Uterus (tissue), 4 donors: Measurements from ENCODE around the gene COA8. TPM values are rescaled to one million over a fixed set of nuclear protein-coding genes. Genes with fewer than 3 reads are reported as not detected.

Source experiments
- DNase-seq, 2 donors: peaks; one replicate each; pipeline ENCODE4 v3.0.0-alpha.2; 2019 to 2020
- H3K27ac ChIP-seq, 2 donors: fragments of 200-600 bp; sonication (generic); 1 replicate in 1 of 2; 2 replicates in 1 of 2; pipeline ENCODE4 v1.5.1; 2016 to 2018
- H3K27me3 ChIP-seq, 2 donors: fragments of 200-600 bp; sonication (generic); one replicate each; pipeline ENCODE4 v1.5.1; 2018 to 2019; ENCODE audit warnings: control low read depth in 1 of 2
- H3K36me3 ChIP-seq, 2 donors: fragments of 200-600 bp; sonication (generic); one replicate each; pipeline ENCODE4 v1.5.1; 2019; ENCODE audit warnings: control low read depth in 1 of 2
- H3K4me1 ChIP-seq, 2 donors: fragments of 200-600 bp; sonication (generic); one replicate each; pipeline ENCODE4 v1.5.1; 2018 to 2019; ENCODE audit warnings: control low read depth in 1 of 2
- H3K4me3 ChIP-seq, 2 donors: fragments of 200-600 bp; sonication (generic); 1 replicate in 1 of 2; 2 replicates in 1 of 2; pipeline ENCODE4 v1.5.1; 2018 to 2019; ENCODE audit warnings: mild to moderate bottlenecking in 1 of 2
- H3K9me3 ChIP-seq, 2 donors: fragments of 200-600 bp; sonication (generic); one replicate each; pipeline ENCODE4 v1.5.1; 2019; ENCODE audit warnings: control low read depth in 1 of 2
- CTCF ChIP-seq, 4 experiments: fragments of 200-600 bp in 2 of 4; fragments of 450-650 bp in 2 of 4; sonication (generic) in 2 of 4; IDR thresholded peaks; one replicate each; pipeline ENCODE4 v1.5.1; 2016 to 2019; ENCODE audit warnings: antibody characterized with exemption in 4 of 4, mild to moderate bottlenecking in 2 of 4, moderate library complexity in 1 of 4
- POLR2A ChIP-seq, 2 donors: fragments of 450-650 bp; IDR thresholded peaks; one replicate each; pipeline ENCODE4 v1.6.1; 2016; ENCODE audit warnings: antibody characterized with exemption in 2 of 2, mild to moderate bottlenecking in 1 of 2, moderate library complexity in 1 of 2
- intact Hi-C: fragments of 100-400 bp; cut with DNase I; formaldehyde crosslinking; loops from one replicate; pipeline ENCODE4 v1.15.1; 2023; ENCODE audit warnings: low total_unique reads
- total RNA-seq, 4 donors: library from RNA; depleted of rRNA in 3 of 4; stranded (reverse); fragments of >200 nt in 3 of 4; gene quantifications; one replicate each; pipeline versions ENCODE4 v1.1.0 to v1.2.4, GENCODE V29; 2014 to 2023
- donor health status: DM: yes; HTN: yes; CAD: no.

The COA8 gene
- total RNA-seq, 4 donors from 2014 or later, result 26.9 to 51.5 (median 31.6) TPM; not detected in 1

DNA sequence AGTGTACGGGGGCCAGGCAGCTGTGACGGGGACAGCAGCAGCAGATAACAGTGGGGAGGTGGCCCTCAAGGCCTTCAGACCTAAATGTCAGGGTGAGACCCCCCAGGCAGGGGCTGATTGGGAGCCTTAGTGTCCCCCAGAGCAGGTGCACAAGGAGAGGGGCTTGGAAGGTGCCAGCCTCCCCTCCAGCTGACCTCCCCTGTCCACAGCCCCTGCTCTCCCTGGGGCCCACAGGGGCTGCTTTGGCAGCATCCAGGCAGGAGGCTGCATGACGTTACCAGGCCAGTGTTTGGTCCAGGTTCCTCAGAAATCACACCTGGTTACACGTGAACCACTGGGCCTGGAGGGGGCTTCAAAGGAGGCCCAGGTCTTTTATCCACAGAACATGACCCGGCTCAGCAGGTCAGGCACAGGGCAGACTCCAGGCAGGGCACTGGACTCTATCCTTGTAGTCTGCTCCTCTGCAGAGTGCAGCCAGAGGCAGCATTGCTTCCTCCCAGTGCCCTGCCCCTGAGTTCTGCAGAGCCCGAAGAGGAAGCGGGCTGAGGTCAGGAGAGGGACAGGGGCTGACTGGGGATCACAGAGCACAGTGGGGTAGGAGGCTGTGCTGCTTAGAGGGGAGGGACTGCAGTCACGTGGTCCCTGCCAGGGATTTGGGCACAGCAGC lies 36.4 kb upstream of the COA8 start:
- Histone ChIP-seq H3K4me1 (peaks cover 0 to 27% of the 10 kb centered on the region in 2 donors), H3K27me3 (no peaks in the 10 kb centered on the region), H3K27ac (peak overlapping the region in 1 of 2 donors; percentile 88), H3K36me3 (no peaks in the 10 kb centered on the region), H3K4me3 (no peak overlapping the region), H3K9me3 (no peaks in the 10 kb centered on the region)
- no peak for DNase-seq
- intact Hi-C loops, result no loop called here
- TF ChIP-seq CTCF (IDR thresholded peaks at IDR 0.05) (no peak), POLR2A (IDR thresholded peaks at IDR 0.05) (no peak)

GRCh38 chr14:103526914-103527248 lies 35.9 kb upstream of the COA8 start:
- Histone ChIP-seq H3K4me3 (no peak overlapping the region), H3K27ac (peak overlapping the region; percentile 88 to 96), H3K4me1 (peaks cover 0 to 27% of the 10 kb centered on the region in 2 donors), H3K9me3 (no peaks in the 10 kb centered on the region), H3K27me3 (no peaks in the 10 kb centered on the region), H3K36me3 (no peaks in the 10 kb centered on the region)
- TF ChIP-seq CTCF (IDR thresholded peaks at IDR 0.05), result no peak
- TF ChIP-seq POLR2A (IDR thresholded peaks at IDR 0.05), result no peak
- intact Hi-C loops, result no loop called here
- no peak for DNase-seq

DNA sequence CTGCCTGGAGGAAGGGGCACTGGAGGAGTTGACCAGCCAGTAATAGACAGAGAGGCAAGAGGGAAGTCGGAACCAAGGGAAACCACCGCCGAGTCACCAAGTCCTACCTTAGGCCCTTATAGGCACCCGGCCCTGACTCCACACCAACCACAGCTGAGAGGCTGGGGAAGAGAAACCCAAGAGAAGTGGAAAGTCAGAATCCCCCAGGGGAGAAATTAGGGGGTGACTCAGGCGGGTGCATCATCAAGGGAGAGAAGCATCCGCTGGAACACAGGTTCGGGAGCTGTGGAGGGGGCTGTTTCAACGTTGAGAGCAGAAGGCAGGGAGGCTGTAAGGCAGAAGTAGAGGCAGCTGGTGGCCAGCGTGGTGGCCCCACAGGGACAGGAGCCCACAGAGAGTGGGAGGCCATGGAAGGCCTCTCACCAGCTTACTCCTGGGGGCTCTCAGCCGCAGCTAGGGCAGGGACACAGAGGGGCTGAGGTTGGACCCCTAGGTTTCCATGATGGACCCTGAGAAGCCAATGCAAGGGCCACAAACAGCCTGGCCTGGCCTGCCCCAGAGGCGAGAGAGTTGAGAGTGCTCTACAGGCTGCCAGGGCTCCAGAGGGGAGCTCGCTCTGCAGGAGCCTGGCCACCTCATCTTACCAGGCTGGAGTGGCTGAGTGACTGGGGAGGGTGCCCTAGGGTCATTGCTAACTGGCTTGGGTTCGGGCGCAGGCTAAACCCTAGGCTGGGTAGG lies 35.2 kb upstream of the COA8 start:
- Histone ChIP-seq H3K9me3 (no peaks in the 10 kb centered on the region), H3K36me3 (no peaks in the 10 kb centered on the region), H3K4me3 (no peak overlapping the region), H3K4me1 (peaks cover 0 to 27% of the 10 kb centered on the region in 2 donors), H3K27me3 (no peaks in the 10 kb centered on the region), H3K27ac (peak overlapping the region; percentile 88 to 96)
- no peak for TF ChIP-seq POLR2A (IDR thresholded peaks at IDR 0.05)
- no peak for TF ChIP-seq CTCF (IDR thresholded peaks at IDR 0.05)
- peak in 1 of 2 donors; percentile 20 for DNase-seq
- intact Hi-C loops, result no loop called here

GRCh38 chr14:103528146-103528586 lies 34.6 kb upstream of the COA8 start:
- peak overlapping the region; percentile 88 to 96 for H3K27ac ChIP-seq
- H3K4me1 ChIP-seq, result peaks cover 0 to 27% of the 10 kb centered on the region in 2 donors
- TF ChIP-seq CTCF (IDR thresholded peaks at IDR 0.05) (no peak), POLR2A (IDR thresholded peaks at IDR 0.05) (peak in 1 of 2 donors; percentile 15)
- peak overlapping the region; percentile 68 to 93 for H3K4me3 ChIP-seq
- intact Hi-C loops, result no loop called here
- no peak for DNase-seq
- H3K27me3 ChIP-seq, result no peaks in the 10 kb centered on the region
- no peaks in the 10 kb centered on the region for H3K9me3 ChIP-seq
- no peaks in the 10 kb centered on the region for H3K36me3 ChIP-seq
